Natural killer cell (primary cell): ENCODE results near the gene NFU1. TPM values are rescaled to one million over a fixed set of nuclear protein-coding genes. Genes with fewer than 3 reads are reported as not detected.

Source experiments
- ATAC-seq, 3 donors: fragments of 150-1000 bp in 2 of 3; fragments of 200-7000 bp in 1 of 3; cut with Tn5 transposase; 1 replicate in 1 of 3; 2 replicates in 2 of 3; pipeline ENCODE4 v1.10.0; 2021; ENCODE audit warnings: mild to moderate bottlenecking in 2 of 3, moderate library complexity in 2 of 3
- DNase-seq, 2 donors: peaks; one replicate each; pipeline versions ENCODE4 v3.0.0 to v3.0.0-alpha.2; 2013 to 2021; ENCODE audit warnings: mixed read lengths in 1 of 2
- H3K27ac ChIP-seq: one replicate; pipeline ENCODE4 v1.5.1; 2013; ENCODE audit warnings: mild to moderate bottlenecking, low read length
- H3K27me3 ChIP-seq: one replicate; pipeline ENCODE4 v1.6.1; 2013; ENCODE audit warnings: low read length; ENCODE audit not compliant: control insufficient read depth, insufficient read depth
- H3K36me3 ChIP-seq: one replicate; pipeline ENCODE4 v1.6.1; 2013; ENCODE audit warnings: low read length; ENCODE audit not compliant: control insufficient read depth, insufficient read depth
- H3K4me1 ChIP-seq: one replicate; pipeline ENCODE4 v1.6.1; 2013; ENCODE audit warnings: low read length; ENCODE audit not compliant: control insufficient read depth, insufficient read depth
- H3K4me3 ChIP-seq: one replicate; pipeline ENCODE4 v1.5.1; 2013; ENCODE audit warnings: low read length
- H3K9me3 ChIP-seq: one replicate; pipeline ENCODE4 v1.6.1; 2013; ENCODE audit warnings: low read length; ENCODE audit not compliant: control insufficient read depth, insufficient read depth
- H3K27ac Mint-ChIP-seq, 2 donors: one replicate each; pipeline ENCODE4 v1.8.0; 2022; ENCODE audit warnings: mild to moderate bottlenecking in 2 of 2, mixed read lengths in 2 of 2, moderate library complexity in 1 of 2
- H3K27me3 Mint-ChIP-seq, 2 donors: one replicate each; pipeline ENCODE4 v1.8.0; 2022; ENCODE audit warnings: low read depth in 2 of 2, mixed read lengths in 2 of 2
- H3K36me3 Mint-ChIP-seq: one replicate; pipeline ENCODE4 v1.8.0; 2022; ENCODE audit warnings: mixed read lengths
- H3K4me1 Mint-ChIP-seq, 2 donors: one replicate each; pipeline ENCODE4 v1.8.0; 2022; ENCODE audit warnings: mixed read lengths in 2 of 2
- H3K4me3 Mint-ChIP-seq: one replicate; pipeline ENCODE4 v1.8.0; 2022; ENCODE audit warnings: mild to moderate bottlenecking, moderate library complexity, mixed read lengths
- H3K9me3 Mint-ChIP-seq, 2 donors: one replicate each; pipeline ENCODE4 v1.8.0; 2022; ENCODE audit warnings: mixed read lengths in 2 of 2
- CTCF ChIP-seq: fragments of 200-600 bp; IDR thresholded peaks from one replicate; pipeline ENCODE4 v1.8.0; 2022; ENCODE audit warnings: antibody characterized with exemption
- WGBS: methylation state at CpG from one replicate; pipeline ENCODE4 v1.1.7; 2013; ENCODE audit warnings: missing lambda C conversion rate; ENCODE audit not compliant: insufficient coverage; 5-methylcytosine and 5-hydroxymethylcytosine counted together
- intact Hi-C: fragments of 100-400 bp; cut with micrococcal nuclease; formaldehyde crosslinking; loops from one replicate; pipeline ENCODE4 v1.14.2; 2022
- total RNA-seq, 4 donors: library from RNA; stranded (reverse); fragments of 120-200 nt in 1 of 4; gene quantifications; one replicate each; pipeline versions ENCODE4 v1.2.3 to v1.2.4, GENCODE V29; 2013 to 2022

The NFU1 gene
- total RNA-seq, 3 donors from 2014 or later (not counting 1 experiment from before 2014, with no cell fraction given): 21.4 to 25.0 (median 23.6) TPM

- Histone ChIP-seq H3K27ac (no peak overlapping the region), H3K4me3 (no peak overlapping the region), H3K36me3 (peaks cover 5% of the 10 kb centered on the region), H3K4me1 (no peaks in the 10 kb centered on the region), H3K27me3 (no peaks in the 10 kb centered on the region), H3K9me3 (no peaks in the 10 kb centered on the region)
- Mint-ChIP-seq H3K27me3 (no peaks in the 10 kb centered on the region), H3K4me1 (peaks cover 18% of the 10 kb centered on the region in 2 donors), H3K36me3 (no peaks in the 10 kb centered on the region), H3K27ac (peak overlapping the region; percentile 35 to 84), H3K9me3 (no peaks in the 10 kb centered on the region), H3K4me3 (no peak overlapping the region)
- intact Hi-C loops: no loop called here
- DNase-seq (no peak), ATAC-seq (no peak)
- over 99% methylated on average over 7 of the region's 7 CpGs for WGBS
- TF ChIP-seq CTCF: no peak
Measured at GRCh38 chr2:69456154-69456553, 18.9 kb upstream of the NFU1 start.

- DNase-seq: no peak
- Mint-ChIP-seq H3K27me3 (no peaks in the 10 kb centered on the region), H3K36me3 (no peaks in the 10 kb centered on the region), H3K4me1 (peaks cover 18% of the 10 kb centered on the region in 2 donors), H3K4me3 (no peak overlapping the region), H3K9me3 (no peaks in the 10 kb centered on the region), H3K27ac (peak overlapping the region; percentile 43 to 50)
- Histone ChIP-seq H3K9me3 (no peaks in the 10 kb centered on the region), H3K27me3 (no peaks in the 10 kb centered on the region), H3K36me3 (no peaks in the 10 kb centered on the region), H3K4me1 (no peaks in the 10 kb centered on the region), H3K4me3 (no peak overlapping the region), H3K27ac (no peak overlapping the region)
- intact Hi-C loops: no loop called here
- 89% methylated on average over 2 of the region's 2 CpGs for WGBS
- TF ChIP-seq CTCF: no peak
- ATAC-seq: no peak
Measured at GRCh38 chr2:69454976-69455375, 17.7 kb upstream of the NFU1 start.

GRCh38 chr2:69453475-69454129 lies 16.4 kb upstream of the NFU1 start:
- Histone ChIP-seq H3K4me3 (no peak overlapping the region), H3K27ac (no peak overlapping the region), H3K9me3 (no peaks in the 10 kb centered on the region), H3K36me3 (no peaks in the 10 kb centered on the region), H3K27me3 (no peaks in the 10 kb centered on the region), H3K4me1 (no peaks in the 10 kb centered on the region)
- Mint-ChIP-seq H3K9me3 (no peaks in the 10 kb centered on the region), H3K27ac (peak overlapping the region in 1 of 2 donors; percentile 16), H3K27me3 (no peaks in the 10 kb centered on the region), H3K36me3 (no peaks in the 10 kb centered on the region), H3K4me1 (peaks cover 18% of the 10 kb centered on the region in 2 donors), H3K4me3 (no peak overlapping the region)
- DNase-seq: peak in 1 of 2 donors; percentile 24
- WGBS: 78% methylated on average over 4 of the region's 4 CpGs
- TF ChIP-seq CTCF: no peak
- intact Hi-C loops: no loop called here
- no peak for ATAC-seq

- Mint-ChIP-seq H3K9me3 (no peaks in the 10 kb centered on the region), H3K27ac (no peak overlapping the region), H3K4me1 (peaks cover 18% of the 10 kb centered on the region in 2 donors), H3K4me3 (no peak overlapping the region), H3K27me3 (no peaks in the 10 kb centered on the region), H3K36me3 (no peaks in the 10 kb centered on the region)
- WGBS: 100% methylated on average over 3 of the region's 3 CpGs
- no peak overlapping the region for H3K27ac ChIP-seq
- no peak overlapping the region for H3K4me3 ChIP-seq
- no peaks in the 10 kb centered on the region for H3K9me3 ChIP-seq
- H3K27me3 ChIP-seq: no peaks in the 10 kb centered on the region
- ATAC-seq: no peak
- intact Hi-C loops: no loop called here
- no peaks in the 10 kb centered on the region for H3K36me3 ChIP-seq
- DNase-seq: no peak
- H3K4me1 ChIP-seq: no peaks in the 10 kb centered on the region
- TF ChIP-seq CTCF: no peak
Measured at GRCh38 chr2:69452687-69453086, 15.5 kb upstream of the NFU1 start.
